ENCODE results near the gene TRAM2. TPM values are rescaled to one million over a fixed set of nuclear protein-coding genes. Genes with fewer than 3 reads are reported as not detected.

Gene TRAM2
- total and polyA plus RNA-seq, 2 of the 4 experiments (the other 2 are of a cell fraction), result 77.2 to 95.7 TPM

- intact Hi-C loops (cut with micrococcal nuclease), result no loop called here
These were observed 5.6 kb upstream of the TRAM2 start for GRCh38 chr6:52582446-52582845.

More at GRCh38 chr6:52582446-52582845, 5.6 kb upstream of the TRAM2 start:
- in situ Hi-C loops (cut with MboI; ENCODE audit: low sequenced_read_pairs), result no loop called here
- Histone ChIP-seq H2BK20ac (ENCODE audit: low read depth, low read length) (no peak overlapping the region), H2AFZ (replicated peaks; ENCODE audit: low read length, poor library complexity) (no peak overlapping the region), H3K56ac (ENCODE audit: extremely low read depth, insufficient read depth, low read length) (no peak overlapping the region), H3K79me1 (ENCODE audit: low read depth in 1 of 2, low read length in 2 of 2) (peaks cover 0 to 8% of the 10 kb centered on the region in 2 experiments; a peak in 3 of 4 replicates), H3K27me3 (ENCODE audit: control insufficient read depth, insufficient read depth, low read length) (no peaks in the 10 kb centered on the region), H3K36me3 (ENCODE audit: control insufficient read depth, insufficient read depth, low read length) (peaks cover 2% of the 10 kb centered on the region; the same call in 1 of the 2 replicates), H4K91ac (ENCODE audit: insufficient read depth, low read depth, low read length) (no peak overlapping the region), H3K9me3 (ENCODE audit: control insufficient read depth, insufficient read depth, low read length) (no peaks in the 10 kb centered on the region), H3K4me3 (ENCODE audit: insufficient read depth, low read depth, low read length) (no peak overlapping the region), H4K8ac (ENCODE audit: low read depth in 2 of 2, low read length in 2 of 2) (no peak overlapping the region), H3K23ac (ENCODE audit: low read depth, low read length) (no peak overlapping the region), H2BK5ac (ENCODE audit: low read depth, low read length, poor library complexity, severe bottlenecking) (no peak overlapping the region), H3K4me1 (ENCODE audit: control insufficient read depth, insufficient read depth, low read length) (no peaks in the 10 kb centered on the region), H4K5ac (ENCODE audit: low read depth, low read length) (no peak overlapping the region), H4K20me1 (ENCODE audit: insufficient read depth, low read length) (no peaks in the 10 kb centered on the region), H3K18ac (ENCODE audit: low read depth, low read length) (no peak overlapping the region), H2BK120ac (ENCODE audit: low read depth, low read length) (no peak overlapping the region), H3K27ac (ENCODE audit: insufficient read depth, low read length) (no peak overlapping the region), H3K9ac (ENCODE audit: low read depth, low read length) (no peak overlapping the region), H3K9me1 (ENCODE audit: insufficient read depth, low read length) (0 out of 2 replicates have a peak, but pooled peaks cover 4% of the 10 kb centered on the region), H2AK5ac (ENCODE audit: low read depth, low read length) (no peak overlapping the region), H2BK15ac (ENCODE audit: low read depth, low read length) (no peak overlapping the region), H3K14ac (replicated peaks; ENCODE audit: low read depth, low read length) (no peak overlapping the region), H3K4me2 (ENCODE audit: low read depth, low read length) (no peak overlapping the region), H3K4ac (ENCODE audit: low read depth, low read length) (no peak overlapping the region), H2AK9ac (replicated peaks; ENCODE audit: low read depth, low read length, poor library complexity) (no peak overlapping the region)
- TF ChIP-seq CTCF (conservative IDR thresholded peaks at IDR 0.05; ENCODE audit: low read depth, low read length) (no peak), USF2 (IDR thresholded peaks at IDR 0.05; ENCODE audit: low read depth, low read length) (no peak), CHD1 (IDR thresholded peaks at IDR 0.05; ENCODE audit: low read depth, low read length) (no peak), FOS (IDR thresholded peaks at IDR 0.05; ENCODE audit: low read depth, low read length) (no peak), MAZ (IDR thresholded peaks at IDR 0.05; ENCODE audit: borderline replicate concordance, low read depth, low read length) (no peak), RCOR1 (IDR thresholded peaks at IDR 0.05; ENCODE audit: insufficient replicate concordance, low read length) (no peak), RFX5 (IDR thresholded peaks at IDR 0.05; ENCODE audit: low read depth, low read length) (no peak)
- CTCF ChIA-PET, result no interaction called here
- dilution Hi-C loops (cut with HindIII; ENCODE audit: low sequenced_read_pairs, unreplicated experiment), result no loop called here
- DNase-seq, result no peak
- POLR2A ChIA-PET (ENCODE audit: unreplicated experiment), result no interaction called here
- ATAC-seq (ENCODE audit: low read depth), result no peak
- WGBS, 2 experiments (ENCODE audit: extremely low coverage in 2 of 2, insufficient read length in 1 of 2), result no CpG with 5 or more reads among the region's 3 CpGs
- BruUV-seq (replicated peaks), result no TSS peak

Data from IMR-90 (cell line).